Fibroblast of peridontal ligament (primary cell): Measurements from ENCODE around the gene VPS54.

Experiments
- DNase-seq: peaks from one replicate; pipeline ENCODE4 v3.0.0-alpha.2; 2010; ENCODE audit errors: extremely low read depth

VPS54 gene

DNA sequence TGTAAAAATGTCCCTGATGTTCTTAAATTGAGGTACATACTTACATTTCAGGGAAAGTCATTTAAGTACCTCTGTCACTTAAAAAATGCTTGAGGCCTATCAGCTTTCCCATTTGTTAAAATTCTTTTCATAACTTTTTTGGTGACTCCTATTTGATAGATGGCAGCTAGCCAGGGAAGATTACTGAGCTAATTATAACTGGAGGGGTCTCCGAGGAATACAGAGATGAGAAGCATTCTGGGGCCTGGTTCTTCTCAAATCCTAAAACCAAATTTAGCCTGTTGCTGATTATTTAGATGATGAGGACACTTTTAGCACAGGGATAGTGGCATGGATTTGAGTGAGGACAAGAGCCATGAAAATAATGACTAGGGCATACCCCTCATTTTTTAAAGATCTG is 172.7 kb downstream of the VPS54 start:
- peak; percentile 35 for DNase-seq

DNA sequence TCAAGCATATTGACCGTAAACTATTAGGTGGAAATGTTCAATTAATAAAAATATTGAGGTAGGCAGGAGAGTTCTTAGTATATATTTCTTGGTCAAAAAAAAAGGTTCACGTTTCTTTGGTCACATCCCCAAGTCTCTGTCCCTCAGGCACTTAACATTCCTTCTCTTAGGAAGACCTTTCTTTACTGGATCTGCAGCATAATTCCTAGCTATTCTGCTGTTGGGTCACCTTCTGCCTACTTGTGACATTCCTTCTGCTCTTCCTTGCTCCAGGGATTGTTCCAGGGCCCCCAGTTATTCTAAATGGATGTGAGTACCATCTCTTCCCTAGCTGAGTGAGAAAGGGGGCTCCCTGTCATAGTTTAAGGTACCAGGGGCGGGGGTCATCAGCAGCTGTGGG is 173.4 kb downstream of the VPS54 start:
- DNase-seq, result no peak

DNA sequence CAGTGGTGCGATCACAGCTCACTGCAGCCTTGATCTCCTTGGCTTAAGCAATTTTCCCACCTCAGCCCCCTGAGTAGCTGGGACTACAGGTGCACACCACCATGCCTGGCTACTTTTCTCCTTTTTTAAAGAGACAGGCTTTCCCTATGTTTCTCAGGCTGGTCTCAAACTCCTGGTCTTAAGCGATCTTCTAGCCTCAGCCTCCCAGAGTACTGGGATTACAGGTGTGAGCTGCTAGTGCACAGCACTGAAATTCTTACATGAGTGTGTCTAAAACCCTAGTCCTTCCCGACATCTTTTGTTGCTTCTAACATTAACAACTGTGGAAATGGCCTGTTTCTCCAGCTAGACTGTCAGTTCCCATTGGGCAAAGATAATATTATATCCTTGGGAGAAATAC is 174.6 kb downstream of the VPS54 start:
- DNase-seq, result no peak

DNA sequence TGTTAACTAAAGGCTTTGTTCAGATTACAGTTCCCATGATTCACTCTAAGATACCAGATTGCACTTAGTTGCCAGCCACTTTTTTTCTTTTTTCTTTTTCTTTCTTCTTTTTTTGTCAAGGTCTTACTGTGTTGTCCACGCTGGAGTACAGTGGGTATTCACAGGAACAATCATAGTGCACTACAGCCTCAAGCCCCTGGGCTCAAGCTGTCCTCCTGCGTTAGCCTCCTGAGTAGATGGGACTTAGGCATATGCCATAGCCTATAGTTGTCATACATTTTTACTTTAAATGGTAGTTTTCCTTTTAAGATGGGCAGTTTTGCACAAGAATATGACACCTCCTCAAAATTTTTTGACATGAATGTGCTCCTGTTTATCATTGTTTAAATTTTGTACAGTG is 175.4 kb downstream of the VPS54 start:
- no peak for DNase-seq

DNA sequence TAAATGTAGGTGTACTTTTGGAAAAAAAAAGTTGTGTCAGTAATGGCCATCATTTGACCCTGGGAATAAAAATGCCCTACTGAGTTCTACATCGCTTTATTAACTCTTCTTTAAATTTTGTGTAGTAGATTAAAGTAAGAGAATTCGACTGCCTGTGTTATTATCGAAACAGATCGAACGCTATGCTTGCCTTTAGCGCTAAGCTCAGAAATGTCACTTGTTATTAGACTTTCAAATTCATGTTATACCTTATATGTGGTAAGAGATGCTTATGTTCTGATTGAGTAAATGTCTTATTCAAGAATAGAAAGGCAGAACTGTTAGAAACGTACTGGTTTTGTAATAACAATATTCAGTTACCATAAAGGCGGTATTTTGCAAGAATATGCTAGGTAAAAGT is 176.1 kb downstream of the VPS54 start:
- DNase-seq, result peak; percentile 34

DNA sequence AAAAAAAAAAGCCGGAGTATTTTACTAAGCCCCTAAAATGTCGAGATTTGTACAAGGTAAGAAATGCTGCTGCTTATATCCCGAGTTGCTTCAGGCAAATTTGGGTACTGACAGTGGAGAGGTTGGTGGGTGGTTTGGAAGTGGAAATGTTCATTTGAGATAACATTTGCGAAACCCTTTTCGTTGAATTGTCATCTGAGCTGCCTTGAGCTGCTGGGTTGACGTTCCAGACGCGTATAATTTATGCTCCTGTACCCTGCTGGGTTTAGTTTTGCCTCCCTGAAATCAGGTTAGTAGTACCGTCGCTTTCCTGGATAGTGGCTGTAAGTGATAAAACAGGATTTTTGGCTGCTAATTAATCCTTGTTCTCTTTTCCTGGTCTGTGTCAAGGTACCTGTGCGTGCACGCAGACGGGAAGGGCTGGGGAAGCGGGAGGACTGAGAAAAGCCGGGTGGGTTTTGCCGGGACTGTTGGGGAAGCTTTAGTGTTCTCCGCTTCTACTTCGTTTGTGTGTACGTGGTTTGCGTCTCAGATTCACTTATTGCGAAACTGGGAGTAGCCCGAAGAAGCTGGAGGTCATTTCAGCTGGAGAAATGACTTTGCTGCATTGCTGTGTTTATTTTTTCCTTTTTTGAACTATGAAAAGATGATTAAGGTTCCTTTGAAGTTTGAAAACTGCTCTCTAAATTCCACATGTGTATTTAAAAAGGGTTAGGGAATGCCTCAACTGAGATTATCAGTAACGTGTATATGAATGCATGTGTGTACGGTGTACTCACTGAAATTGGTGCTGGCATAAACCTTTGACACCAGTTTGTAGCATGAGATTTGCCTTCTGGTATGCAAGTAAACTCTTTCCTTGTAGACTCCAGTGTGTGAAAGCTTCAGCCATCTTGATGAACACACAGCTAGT is 176.8 kb downstream of the VPS54 start:
- peak; percentile 87 for DNase-seq
